Vagina (tissue), 2 donors: ENCODE data around the gene TAB3.

Experiments used
- CTCF ChIP-seq, 3 experiments: fragments of 450-650 bp in 2 of 3; fragments of 200-600 bp in 1 of 3; sonication (generic) in 1 of 3; IDR thresholded peaks; one replicate each; pipeline ENCODE4 v1.5.1; 2017 to 2019; ENCODE audit warnings: antibody characterized with exemption in 3 of 3, mild to moderate bottlenecking in 2 of 3, moderate library complexity in 2 of 3
- POLR2A ChIP-seq, 2 donors: fragments of 450-650 bp; IDR thresholded peaks; one replicate each; pipeline ENCODE4 v1.6.1; 2017; ENCODE audit warnings: antibody characterized with exemption in 2 of 2, mild to moderate bottlenecking in 2 of 2, moderate library complexity in 2 of 2
- POLR2AphosphoS5 ChIP-seq, 2 donors: sonication (generic); formaldehyde crosslinking; IDR thresholded peaks; one replicate each; pipeline ENCODE4 v1.9.0; 2017; ENCODE audit warnings: antibody characterized with exemption in 2 of 2, mild to moderate bottlenecking in 2 of 2, low read depth in 1 of 2; ENCODE audit not compliant: insufficient read depth in 1 of 2

GRCh38 chrX:30898886-30899285, 9.8 kb upstream of the TAB3 start:
- TF ChIP-seq POLR2A (IDR thresholded peaks at IDR 0.05) (no peak), CTCF (IDR thresholded peaks at IDR 0.05) (no peak), POLR2AphosphoS5 (IDR thresholded peaks at IDR 0.05; ENCODE audit: insufficient read depth in 1 of 2, low read depth in 1 of 2) (no peak)
